Tibial artery (tissue), 4 donors: ENCODE results near the gene CENPV.
"Not testable (repeated sequence)": the region's sequence is repeated elsewhere in the genome, so short reads cannot be mapped to it uniquely, and the experiment has no call there.

ENCODE experiments used
- DNase-seq, 2 donors: peaks; one replicate each; pipeline ENCODE4 v3.0.0-alpha.2; 2019
- H3K27ac ChIP-seq, 2 donors: fragments of 200-600 bp; sonication (generic) in 1 of 2; 1 replicate in 1 of 2; 2 replicates in 1 of 2; pipeline ENCODE4 v1.5.1; 2018 to 2019; ENCODE audit warnings: mild to moderate bottlenecking in 1 of 2
- H3K27me3 ChIP-seq, 2 donors: fragments of 200-600 bp; sonication (generic) in 1 of 2; one replicate each; pipeline versions ENCODE4 v1.5.1 to v1.6.0; 2016 to 2019
- H3K36me3 ChIP-seq, 3 donors: fragments of 200-600 bp; sonication (generic) in 2 of 3; one replicate each; pipeline ENCODE4 v1.5.1; 2016 to 2019; ENCODE audit warnings: mild to moderate bottlenecking in 2 of 3
- H3K4me1 ChIP-seq, 4 donors: fragments of 200-600 bp; sonication (generic) in 2 of 4; 1 replicate in 3 of 4; 2 replicates in 1 of 4; pipeline ENCODE4 v1.5.1; 2016 to 2019
- H3K4me3 ChIP-seq, 2 donors: fragments of 200-600 bp; sonication (generic) in 1 of 2; 1 replicate in 1 of 2; 2 replicates in 1 of 2; pipeline ENCODE4 v1.5.1; 2018 to 2019; ENCODE audit warnings: mild to moderate bottlenecking in 2 of 2
- H3K9me3 ChIP-seq, 3 donors: fragments of 200-600 bp; sonication (generic) in 1 of 3; one replicate each; pipeline ENCODE4 v1.5.1; 2016 to 2019
- CTCF ChIP-seq, 2 experiments: fragments of 200-600 bp in 1 of 2; fragments of 450-650 bp in 1 of 2; IDR thresholded peaks; one replicate each; pipeline ENCODE4 v1.5.1; 2017 to 2019; ENCODE audit warnings: antibody characterized with exemption in 2 of 2, mild to moderate bottlenecking in 1 of 2, moderate library complexity in 1 of 2
- intact Hi-C: fragments of 100-400 bp; cut with DNase I; formaldehyde crosslinking; loops from one replicate; pipeline ENCODE4 v1.15.0; 2023; ENCODE audit warnings: low total_unique reads

The CENPV gene

GRCh38 chr17:16353317-16354174 is at the start of gene CENPV:
CENPV (minus strand) TSS chr17:16353469; CDS start chr17:16353436, 33 bp downstream.
- peak within 1 kb of the TSS; percentile 44 to 52 for H3K27ac ChIP-seq
- H3K4me3 ChIP-seq = peak within 1 kb of the TSS; percentile 68 to 69
- peak in 1 of 2 experiments; percentile 39 for TF ChIP-seq CTCF (IDR thresholded peaks at IDR 0.05)
- peaks cover 0 to 10% (median 8%) of the 10 kb centered on the region in 4 donors for H3K4me1 ChIP-seq
- peak in 1 of 2 donors; percentile 64 for DNase-seq
- intact Hi-C loops = loop anchor here (5.0 kb wide), 1 partner anchor 66 kb away; no protein-coding TSS in a partner anchor
- H3K27me3 ChIP-seq = no peaks in the 10 kb centered on the region
- H3K9me3 ChIP-seq = no peaks in the 10 kb centered on the region
- peaks cover 0 to 11% (median 3%) of the 10 kb centered on the region in 3 donors for H3K36me3 ChIP-seq

GRCh38 chr17:16398270-16399267 is 45.3 kb upstream of the CENPV start:
- Histone ChIP-seq H3K27me3 (no peaks in the 10 kb centered on the region), H3K27ac (no peak overlapping the region), H3K4me1 (peaks cover 0 to 8% (median 0%) of the 10 kb centered on the region in 4 donors), H3K4me3 (no peak overlapping the region), H3K9me3 (no peaks in the 10 kb centered on the region), H3K36me3 (no peaks in the 10 kb centered on the region)
- DNase-seq = no peak
- TF ChIP-seq CTCF (IDR thresholded peaks at IDR 0.05) = no peak
- intact Hi-C loops = no loop called here

GRCh38 chr17:16396693-16397092 is 43.4 kb upstream of the CENPV start:
- H3K4me3 ChIP-seq, H3K36me3 ChIP-seq, intact Hi-C loops, H3K27me3 ChIP-seq, H3K9me3 ChIP-seq, H3K4me1 ChIP-seq, DNase-seq: not testable (repeated sequence)
- peak overlapping the region; percentile 33 to 56 for H3K27ac ChIP-seq

- H3K4me3 ChIP-seq, H3K36me3 ChIP-seq, intact Hi-C loops, H3K9me3 ChIP-seq, H3K27me3 ChIP-seq, DNase-seq, H3K4me1 ChIP-seq: not testable (repeated sequence)
- H3K27ac ChIP-seq = peak overlapping the region; percentile 33 to 56
Observed at GRCh38 chr17:16395887-16396286, 42.6 kb upstream of the CENPV start.

- H3K9me3 ChIP-seq, H3K4me1 ChIP-seq, H3K27ac ChIP-seq, DNase-seq, H3K27me3 ChIP-seq, intact Hi-C loops, H3K36me3 ChIP-seq, H3K4me3 ChIP-seq: not testable (repeated sequence)
Observed at GRCh38 chr17:16392491-16392890, 39.2 kb upstream of the CENPV start.

- intact Hi-C loops = no loop called here
- H3K9me3 ChIP-seq = no peaks in the 10 kb centered on the region
- H3K27me3 ChIP-seq = no peaks in the 10 kb centered on the region
- H3K4me3 ChIP-seq = no peak overlapping the region
- DNase-seq = no peak
- no peak overlapping the region for H3K27ac ChIP-seq
- no peak for TF ChIP-seq CTCF (IDR thresholded peaks at IDR 0.05)
- no peaks in the 10 kb centered on the region for H3K36me3 ChIP-seq
- H3K4me1 ChIP-seq = peaks cover 0 to 13% (median 4%) of the 10 kb centered on the region in 4 donors
Observed at GRCh38 chr17:16391451-16391850, 38.2 kb upstream of the CENPV start.

- Histone ChIP-seq H3K4me1 (peaks cover 0 to 46% (median 33%) of the 10 kb centered on the region in 4 donors), H3K4me3 (peak overlapping the region; percentile 44 to 50), H3K36me3 (peaks cover 21 to 24% (median 22%) of the 10 kb centered on the region in 3 donors)
- not testable (repeated sequence) for H3K9me3 ChIP-seq, H3K27ac ChIP-seq, H3K27me3 ChIP-seq, DNase-seq
- intact Hi-C loops = loop anchor here (5.0 kb wide), 1 partner anchor 51 kb away; no protein-coding TSS in a partner anchor
Observed at GRCh38 chr17:16386126-16386507, 32.8 kb upstream of the CENPV start.
